HCT116 (cell line): ENCODE data around the gene CBX1. TPM values are rescaled to one million over a fixed set of nuclear protein-coding genes. Genes with fewer than 3 reads are reported as not detected.

Experiments
- ATAC-seq: fragments of 200-7000 bp; cut with Tn5 transposase; 2 replicates; pipeline ENCODE4 v1.9.1; 2020; ENCODE audit warnings: mild to moderate bottlenecking, moderate library complexity
- BruUV-seq: library from RNA; stranded (reverse); fragments of 400-500 nt; replicated peaks from 2 replicates; lab custom pipeline; 2021; lab: Mats Ljungman, UMichigan
- CTCF ChIA-PET: fragments of 300-600 bp; sonication (Branson Sonifier 250); formaldehyde crosslinking; loops from one replicate; lab custom pipeline; 2021; ENCODE audit warnings: antibody characterized with exemption; lab: Charles Lee
- POLR2A ChIA-PET: fragments of 300-600, 350-600 bp; sonication (Branson Sonifier 250); formaldehyde crosslinking; loops from one replicate; lab custom pipeline; 2021; ENCODE audit warnings: antibody characterized with exemption; lab: Charles Lee
- RAD21 ChIA-PET, 2 experiments: fragments of 300-600 bp; sonication (Branson Sonifier 250); formaldehyde crosslinking; loops; one replicate each; lab custom pipeline; 2023; ENCODE audit warnings: low total read pairs in 2 of 2; ENCODE audit not compliant: uncharacterized antibody in 2 of 2, unreplicated experiment in 2 of 2, low non-redundant PET in 1 of 2; lab: Charles Lee
- DNase-seq: peaks from one replicate; pipeline ENCODE4 v3.0.0-alpha.2; 2010; ENCODE audit warnings: low read depth, low spot score
- H2AFZ ChIP-seq: fragments of 200-600 bp; shearing (Covaris generic), sonication (generic); 2 replicates; pipeline ENCODE4 v1.6.1; 2017; ENCODE audit warnings: low read depth, mixed run types, mixed read lengths, antibody characterized with exemption, low read length; ENCODE audit not compliant: poor library complexity, severe bottlenecking
- H3K27ac ChIP-seq: 2 replicates; pipeline ENCODE4 v1.5.1; 2012; ENCODE audit warnings: low read depth, low read length
- H3K27me3 ChIP-seq: fragments of 200-600 bp; sonication (generic); 2 replicates; pipeline ENCODE4 v1.6.1; 2016; ENCODE audit warnings: mixed run types, low read length, mixed read lengths; ENCODE audit not compliant: insufficient read depth
- H3K36me3 ChIP-seq, 2 experiments: fragments of 200-500 bp in 1 of 2; fragments of 200-600 bp in 1 of 2; sonication (Bioruptor generic) in 1 of 2; sonication (generic) in 1 of 2; 2 replicates each; pipeline versions ENCODE4 v1.5.1 to v1.6.1; 2014 to 2016; ENCODE audit warnings: low read length in 2 of 2, inconsistent platforms in 1 of 2, mixed read lengths in 1 of 2, mixed run types in 1 of 2; ENCODE audit not compliant: insufficient read depth in 2 of 2, control insufficient read depth in 1 of 2
- H3K4me1 ChIP-seq, 2 experiments: fragments of 200-600 bp in 1 of 2; sonication (generic) in 1 of 2; 2 replicates each; pipeline versions ENCODE4 v1.5.1 to v1.6.1; 2012 to 2017; ENCODE audit warnings: low read length in 2 of 2, inconsistent platforms in 1 of 2, mild to moderate bottlenecking in 1 of 2, mixed read lengths in 1 of 2, mixed run types in 1 of 2, moderate library complexity in 1 of 2; ENCODE audit not compliant: insufficient read depth in 2 of 2, control insufficient read depth in 1 of 2
- H3K4me2 ChIP-seq: fragments of 200-600 bp; sonication (generic); 2 replicates; pipeline ENCODE4 v1.6.1; 2017; ENCODE audit warnings: mixed run types, low read length, mixed read lengths
- H3K4me3 ChIP-seq, 2 experiments: fragments of 200-600 bp in 1 of 2; sonication (generic) in 1 of 2; replicated peaks in 1 of 2; 2 replicates each; pipeline ENCODE4 v1.5.1; 2011 to 2016; ENCODE audit warnings: low read length in 2 of 2, control low read depth in 1 of 2, low read depth in 1 of 2, mild to moderate bottlenecking in 1 of 2, mixed read lengths in 1 of 2, mixed run types in 1 of 2
- H3K79me2 ChIP-seq: fragments of 200-600 bp; sonication (generic); 2 replicates; pipeline ENCODE4 v1.6.1; 2017; ENCODE audit warnings: mild to moderate bottlenecking, mixed run types, low read length, moderate library complexity, mixed read lengths; ENCODE audit not compliant: insufficient read depth
- H3K9ac ChIP-seq: fragments of 200-600 bp; sonication (generic); 2 replicates; pipeline ENCODE4 v1.6.1; 2016; ENCODE audit warnings: low read length, mixed read lengths
- H3K9me2 ChIP-seq: fragments of 200-600 bp; sonication (generic), shearing (Covaris generic); 2 replicates; pipeline ENCODE4 v1.6.1; 2017; ENCODE audit warnings: mixed run types, mild to moderate bottlenecking, moderate library complexity; ENCODE audit not compliant: insufficient read depth
- H3K9me3 ChIP-seq, 2 experiments: fragments of 200-500 bp in 1 of 2; fragments of 200-600 bp in 1 of 2; sonication (Bioruptor generic) in 1 of 2; sonication (generic) in 1 of 2; 2 replicates each; pipeline ENCODE4 v1.6.1; 2014 to 2017; ENCODE audit warnings: low read length in 2 of 2, mixed read lengths in 2 of 2, inconsistent platforms in 1 of 2, low read depth in 1 of 2, mild to moderate bottlenecking in 1 of 2, mixed run types in 1 of 2, moderate library complexity in 1 of 2; ENCODE audit not compliant: control insufficient read depth in 1 of 2, insufficient read depth in 1 of 2
- H4K20me1 ChIP-seq: fragments of 200-600 bp; sonication (generic), shearing (Covaris generic); 2 replicates; pipeline ENCODE4 v1.6.1; 2017; ENCODE audit warnings: mixed run types, mild to moderate bottlenecking, moderate library complexity; ENCODE audit not compliant: insufficient read depth
- ATF3 ChIP-seq: IDR thresholded peaks from 2 replicates; pipeline ENCODE4 v1.6.1; 2012
- CBX3 ChIP-seq: IDR thresholded peaks from 2 replicates; pipeline ENCODE4 v1.6.1; 2012; ENCODE audit warnings: low read depth
- CEBPB ChIP-seq: IDR thresholded peaks from 2 replicates; pipeline ENCODE4 v1.6.1; 2012; ENCODE audit warnings: low read depth
- EGR1 ChIP-seq: IDR thresholded peaks from 2 replicates; pipeline ENCODE4 v1.6.1; 2012; ENCODE audit warnings: low read depth
- ELF1 ChIP-seq: IDR thresholded peaks from 2 replicates; pipeline ENCODE4 v1.6.1; 2012; ENCODE audit warnings: low read depth, borderline replicate concordance
- JUND ChIP-seq: IDR thresholded peaks from 2 replicates; pipeline ENCODE4 v1.6.1; 2012
- MAX ChIP-seq: IDR thresholded peaks from 2 replicates; pipeline ENCODE4 v1.6.1; 2012
- POLR2A ChIP-seq: IDR thresholded peaks from 2 replicates; pipeline ENCODE4 v1.7.0; 2011; ENCODE audit warnings: borderline replicate concordance; ENCODE audit not compliant: insufficient read depth, insufficient read length; ENCODE audit errors: extremely low read depth
- POLR2AphosphoS5 ChIP-seq: IDR thresholded peaks from 2 replicates; pipeline ENCODE4 v1.6.1; 2011; ENCODE audit warnings: mild to moderate bottlenecking, low read depth, low read length, moderate library complexity
- RAD21 ChIP-seq: IDR thresholded peaks from 2 replicates; pipeline ENCODE4 v1.6.1; 2012; ENCODE audit warnings: low read depth, mild to moderate bottlenecking
- REST ChIP-seq: IDR thresholded peaks from 2 replicates; pipeline ENCODE4 v1.6.1; 2012; ENCODE audit warnings: low read depth
- SIN3A ChIP-seq: IDR thresholded peaks from 2 replicates; pipeline ENCODE4 v1.6.1; 2012; ENCODE audit warnings: low read depth
- SRF ChIP-seq: IDR thresholded peaks from 2 replicates; pipeline ENCODE4 v1.6.1; 2012; ENCODE audit warnings: low read depth
- TCF7L2 ChIP-seq: IDR thresholded peaks from 2 replicates; pipeline ENCODE4 v1.7.0; 2011; ENCODE audit warnings: borderline replicate concordance, inconsistent platforms; ENCODE audit not compliant: insufficient read depth, insufficient read length; ENCODE audit errors: extremely low read depth
- ZBTB33 ChIP-seq: IDR thresholded peaks from 2 replicates; pipeline ENCODE4 v1.6.1; 2011; ENCODE audit warnings: mild to moderate bottlenecking, low read length, moderate library complexity; ENCODE audit not compliant: insufficient replicate concordance; ENCODE audit errors: extremely low read depth
- ZFX ChIP-seq: fragments of 450-650 bp; IDR thresholded peaks from 2 replicates; pipeline ENCODE4 v1.6.1; 2017
- ZNF274 ChIP-seq: fragments of 200-500 bp; sonication (Bioruptor generic); IDR thresholded peaks from 2 replicates; pipeline ENCODE4 v1.6.1; 2014; ENCODE audit warnings: mild to moderate bottlenecking, low read depth, low read length, inconsistent platforms
- intact Hi-C: fragments of 100-400 bp; cut with micrococcal nuclease; formaldehyde crosslinking; loops from 2 replicates; pipeline ENCODE4 v1.10.0; 2022
- total RNA-seq: library from RNA; stranded (reverse); gene quantifications from one replicate; pipeline ENCODE4 v1.2.1, GENCODE V29; 2021; ENCODE audit not compliant: unreplicated experiment

Gene CBX1
- total RNA-seq, 1 experiment from 2014 or later: 136 TPM

- H3K4me2 ChIP-seq: no peak overlapping the region
- no peak overlapping the region for H3K27ac ChIP-seq
- H3K27me3 ChIP-seq: no peaks in the 10 kb centered on the region
- H3K4me1 ChIP-seq: no peaks in the 10 kb centered on the region
- BruUV-seq: no TSS peak
- no peaks in the 10 kb centered on the region for H3K9me3 ChIP-seq
- DNase-seq: no peak
- TF ChIP-seq POLR2AphosphoS5 (no peak), TCF7L2 (no peak), REST (no peak), POLR2A (no peak), JUND (no peak)
- H3K4me3 ChIP-seq: no peak overlapping the region
- intact Hi-C loops: no loop called here
- ChIA-PET POLR2A (no interaction called here), CTCF (interaction anchor here (1.1 to 1.8 kb wide), 2 partner anchors 12 to 118 kb away, joined by 4 read pairs; no protein-coding TSS in a partner anchor), RAD21 (no interaction called here)
- no peak overlapping the region for H3K9ac ChIP-seq
- no peaks in the 10 kb centered on the region for H3K9me2 ChIP-seq
- no peaks in the 10 kb centered on the region for H3K79me2 ChIP-seq
- peak; percentile 22; the same call in 1 of the 2 replicates for ATAC-seq
- H4K20me1 ChIP-seq: no peaks in the 10 kb centered on the region
- H3K36me3 ChIP-seq: no peaks in the 10 kb centered on the region
- no peak overlapping the region for H2AFZ ChIP-seq
Observed at GRCh38 chr17:48143629-48144028, 42.4 kb upstream of the CBX1 start.

- Histone ChIP-seq H3K9me2 (no peaks in the 10 kb centered on the region), H3K9ac (no peak overlapping the region), H4K20me1 (no peaks in the 10 kb centered on the region), H3K36me3 (no peaks in the 10 kb centered on the region), H3K79me2 (no peaks in the 10 kb centered on the region), H3K27me3 (no peaks in the 10 kb centered on the region), H3K9me3 (no peaks in the 10 kb centered on the region), H2AFZ (no peak overlapping the region), H3K4me1 (no peaks in the 10 kb centered on the region), H3K4me3 (no peak overlapping the region), H3K27ac (no peak overlapping the region), H3K4me2 (no peak overlapping the region)
- DNase-seq (no peak), ATAC-seq (no peak)
- CTCF ChIA-PET: no interaction called here
- intact Hi-C loops: no loop called here
- POLR2A ChIA-PET: no interaction called here
- no TSS peak for BruUV-seq
- RAD21 ChIA-PET: no interaction called here
- TF ChIP-seq MAX (no peak), SRF (no peak), TCF7L2 (no peak), POLR2AphosphoS5 (no peak), CEBPB (no peak), SIN3A (no peak), EGR1 (no peak), CBX3 (no peak), ZFX (no peak), ELF1 (no peak), RAD21 (no peak), ATF3 (no peak), ZNF274 (no peak), ZBTB33 (no peak)
Observed at GRCh38 chr17:48139944-48140343, 38.7 kb upstream of the CBX1 start.
